ENCODE measurements around the gene PCA3. TPM values are rescaled to one million over a fixed set of nuclear protein-coding genes. Genes with fewer than 3 reads are reported as not detected.

PCA3 gene
- total RNA-seq, 1 experiment from 2014 or later = not detected

DNA sequence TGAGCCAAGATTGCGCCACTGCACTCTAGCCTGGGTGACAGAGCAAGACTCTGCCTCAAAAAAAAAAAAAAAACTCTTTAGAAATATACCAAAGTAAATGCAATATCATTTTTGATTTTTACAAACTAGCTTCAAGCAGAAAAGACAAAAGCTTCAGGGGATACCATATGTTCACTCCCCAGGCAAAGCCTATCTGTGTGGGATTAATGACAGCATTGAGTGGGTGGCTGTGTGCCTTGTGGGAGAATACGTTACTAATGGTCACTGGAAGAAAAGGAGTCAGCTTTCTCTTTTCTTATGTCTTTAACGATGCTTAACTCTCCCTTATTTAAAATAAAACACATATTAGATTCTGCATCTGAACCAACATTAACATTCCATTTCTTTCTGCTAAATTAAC is 1.9 kb downstream of the PCA3 start (continued):
- TF ChIP-seq, protein P1, sequence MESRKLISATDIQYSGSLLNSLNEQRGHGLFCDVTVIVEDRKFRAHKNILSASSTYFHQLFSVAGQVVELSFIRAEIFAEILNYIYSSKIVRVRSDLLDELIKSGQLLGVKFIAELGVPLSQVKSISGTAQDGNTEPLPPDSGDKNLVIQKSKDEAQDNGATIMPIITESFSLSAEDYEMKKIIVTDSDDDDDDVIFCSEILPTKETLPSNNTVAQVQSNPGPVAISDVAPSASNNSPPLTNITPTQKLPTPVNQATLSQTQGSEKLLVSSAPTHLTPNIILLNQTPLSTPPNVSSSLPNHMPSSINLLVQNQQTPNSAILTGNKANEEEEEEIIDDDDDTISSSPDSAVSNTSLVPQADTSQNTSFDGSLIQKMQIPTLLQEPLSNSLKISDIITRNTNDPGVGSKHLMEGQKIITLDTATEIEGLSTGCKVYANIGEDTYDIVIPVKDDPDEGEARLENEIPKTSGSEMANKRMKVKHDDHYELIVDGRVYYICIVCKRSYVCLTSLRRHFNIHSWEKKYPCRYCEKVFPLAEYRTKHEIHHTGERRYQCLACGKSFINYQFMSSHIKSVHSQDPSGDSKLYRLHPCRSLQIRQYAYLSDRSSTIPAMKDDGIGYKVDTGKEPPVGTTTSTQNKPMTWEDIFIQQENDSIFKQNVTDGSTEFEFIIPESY (IDR thresholded peaks at IDR 0.05; ENCODE audit: extremely low read depth, insufficient replicate concordance, low read length) = no peak

DNA sequence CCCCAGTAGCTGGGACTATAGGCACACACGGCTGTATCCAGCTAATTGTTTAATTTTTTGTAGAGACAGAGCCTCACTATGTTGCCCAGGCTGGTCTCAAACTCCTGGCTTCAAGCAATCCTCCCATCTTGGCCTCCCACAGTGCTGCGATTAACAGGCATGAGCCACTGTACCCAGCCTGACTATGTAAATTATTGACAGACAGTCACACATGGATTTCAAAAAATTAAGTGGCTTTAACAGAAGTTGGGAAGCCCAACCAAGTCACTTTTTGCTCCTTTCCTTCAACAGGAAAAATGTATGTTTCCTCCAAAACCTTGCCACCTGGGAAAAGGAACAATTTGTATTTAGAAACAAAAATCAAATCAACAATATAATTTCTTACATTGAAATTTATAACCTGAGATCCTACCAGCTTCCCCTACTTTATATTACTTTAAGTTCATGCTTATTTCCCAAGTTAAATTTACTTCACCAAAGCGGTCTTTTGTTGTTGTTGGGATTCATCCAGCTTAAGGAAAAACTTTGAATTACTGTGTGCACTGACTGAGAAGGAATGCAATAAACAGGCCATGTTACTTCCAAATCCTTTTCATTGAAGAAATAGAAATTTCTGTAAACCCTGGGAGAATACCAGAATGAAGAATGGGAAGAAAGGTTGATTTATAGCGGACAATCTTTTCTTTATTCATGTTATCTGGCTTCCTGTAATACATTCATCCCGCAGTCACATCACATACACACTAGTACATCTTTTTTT is 8.6 kb downstream of the PCA3 start:
- Histone ChIP-seq H3K79me2 (ENCODE audit: insufficient read depth, low read length) (no peaks in the 10 kb centered on the region), H3K27me3 (ENCODE audit: insufficient read depth, low read length) (no peaks in the 10 kb centered on the region), H3K9me2 (ENCODE audit: insufficient read depth) (no peaks in the 10 kb centered on the region), H3K4me3 (replicated peaks in 1 of 2; ENCODE audit: low read depth in 1 of 2, low read length in 2 of 2) (no peak overlapping the region), H3K36me3 (ENCODE audit: control insufficient read depth in 1 of 2, insufficient read depth in 2 of 2, low read length in 2 of 2) (no peaks in the 10 kb centered on the region), H3K4me1 (ENCODE audit: control insufficient read depth in 1 of 2, insufficient read depth in 2 of 2, low read length in 2 of 2) (no peaks in the 10 kb centered on the region), H3K27ac (ENCODE audit: low read depth, low read length) (no peak overlapping the region), H3K9me3 (ENCODE audit: control insufficient read depth in 1 of 2, insufficient read depth in 1 of 2, low read depth in 1 of 2, low read length in 2 of 2) (no peaks in the 10 kb centered on the region), H3K9ac (ENCODE audit: low read length) (no peak overlapping the region), H3K4me2 (ENCODE audit: low read length) (no peak overlapping the region), H2AFZ (ENCODE audit: low read depth, low read length, poor library complexity, severe bottlenecking) (no peak overlapping the region), H4K20me1 (ENCODE audit: insufficient read depth) (no peaks in the 10 kb centered on the region)
- ChIA-PET CTCF (interaction anchor here (1.1 kb wide), 1 partner anchor 11 kb away, joined by 3 read pairs; no protein-coding TSS in a partner anchor), POLR2A (no interaction called here), RAD21 (ENCODE audit: low non-redundant PET in 1 of 2, low total read pairs in 2 of 2, uncharacterized antibody in 2 of 2, unreplicated experiment in 2 of 2) (no interaction called here)
- intact Hi-C loops (cut with micrococcal nuclease) = no loop called here
- ATAC-seq (no peak), DNase-seq (ENCODE audit: low read depth, low spot score) (no peak)
- TF ChIP-seq CBX3 (IDR thresholded peaks at IDR 0.05; ENCODE audit: low read depth) (no peak), ZNF274 (IDR thresholded peaks at IDR 0.05; ENCODE audit: low read depth, low read length) (no peak), RAD21 (IDR thresholded peaks at IDR 0.05; ENCODE audit: low read depth) (no peak), POLR2AphosphoS5 (IDR thresholded peaks at IDR 0.05; ENCODE audit: low read depth, low read length) (no peak), SP1 (IDR thresholded peaks at IDR 0.05; ENCODE audit: low read depth) (no peak), EZH2phosphoT487 (IDR thresholded peaks at IDR 0.05; ENCODE audit: borderline replicate concordance) (no peak), SIN3A (IDR thresholded peaks at IDR 0.05; ENCODE audit: low read depth) (no peak), EGR1 (IDR thresholded peaks at IDR 0.05; ENCODE audit: low read depth) (no peak), YY1 (IDR thresholded peaks at IDR 0.05; ENCODE audit: extremely low read depth, insufficient replicate concordance, low read depth, low read length) (no peak), FOSL1 (IDR thresholded peaks at IDR 0.05; ENCODE audit: low read depth) (no peak)
- TF ChIP-seq, protein P1 (IDR thresholded peaks at IDR 0.05; ENCODE audit: extremely low read depth, insufficient replicate concordance, low read length) = no peak
- BruUV-seq (replicated peaks) = no TSS peak
